ENCODE measurements around the gene SH2D6. TPM values are rescaled to one million over a fixed set of nuclear protein-coding genes. Genes with fewer than 3 reads are reported as not detected.
A peak's percentile ranks its signal among the peaks of the same experiment; 100 is the strongest.

Gene SH2D6
- polyA plus RNA-seq, 3 donors = not detected

GRCh38 chr2:85409845-85410583 lies 8.5 kb upstream of the SH2D6 start, which contains the start of gene CAPG:
Gene CAPG (minus strand): TSS chr2:85410366. CDS start chr2:85402145, 8,221 bp downstream.
- H3K4me1 Mint-ChIP-seq = peaks cover 91% of the 10 kb centered on the region
- Histone ChIP-seq H3K9me3 (replicated peaks in 1 of 2; ENCODE audit: control insufficient read depth in 1 of 2, insufficient read depth in 1 of 2, low read length in 2 of 2) (no peaks in the 10 kb centered on the region), H3K27ac (ENCODE audit: low read depth in 1 of 2, low read length in 2 of 2) (peak within 1 kb of the TSS; percentile 85 to 90), H3K4me3 (replicated peaks in 1 of 3; ENCODE audit: low read depth in 2 of 3, low read length in 3 of 3) (peak within 1 kb of the TSS; percentile 38 to 89 (median 66)), H3K4me2 (replicated peaks; ENCODE audit: extremely low read depth, low read length, poor library complexity, severe bottlenecking) (peak within 1 kb of the TSS; percentile 97), H3K79me2 (ENCODE audit: insufficient read depth, low read length) (peaks cover 72% of the 10 kb centered on the region), H3K36me3 (replicated peaks in 1 of 2; ENCODE audit: control insufficient read depth in 1 of 2, insufficient read depth in 2 of 2, low read length in 2 of 2) (no peaks in the 10 kb centered on the region), H3K27me3 (ENCODE audit: control insufficient read depth in 2 of 2, insufficient read depth in 2 of 2, low read length in 2 of 2) (no peaks in the 10 kb centered on the region), H3K4me1 (ENCODE audit: control insufficient read depth in 1 of 2, insufficient read depth in 2 of 2, low read length in 2 of 2) (peaks cover 86 to 100% of the 10 kb centered on the region in 2 donors), H2AFZ (ENCODE audit: insufficient read depth, low read depth, low read length, poor library complexity, severe bottlenecking) (peak within 1 kb of the TSS; percentile 75), H3K9ac (ENCODE audit: insufficient read depth, low read length, poor library complexity, severe bottlenecking) (peak within 1 kb of the TSS; percentile 84), H4K20me1 (ENCODE audit: insufficient read depth, low read length) (no peaks in the 10 kb centered on the region)
- no peaks in the 10 kb centered on the region for H3K9me3 Mint-ChIP-seq
- no peak for TF ChIP-seq CTCF (IDR thresholded peaks at IDR 0.05)
- peaks cover 0 to 6% (median 3%) of the 10 kb centered on the region in 3 donors for H3K27me3 Mint-ChIP-seq (ENCODE audit: low read depth in 3 of 3)
- H3K27ac Mint-ChIP-seq = peak within 1 kb of the TSS; percentile 93 to 96 (median 95)
- WGBS (ENCODE audit: insufficient coverage) = 4% methylated on average over 10 of the region's 12 CpGs
- DNase-seq = peak; percentile 75 to 80 (median 80)
- peak within 1 kb of the TSS; percentile 86 to 95 for H3K4me3 Mint-ChIP-seq
- intact Hi-C loops (cut with micrococcal nuclease) = loop anchor here (10.0 kb wide), 3 partner anchors 85 to 1155 kb away; partner anchors contain the start of genes C2orf68 (in 1 of the 2), CHMP3 (in 1 of the 2), TGOLN2 (in 1 of the 2) and USP39 (in 1 of the 2)
- peaks cover 0 to 2% of the 10 kb centered on the region in 2 donors for H3K36me3 Mint-ChIP-seq

GRCh38 chr2:85410584-85411404 lies 7.7 kb upstream of the SH2D6 start:
- no peak for TF ChIP-seq CTCF (IDR thresholded peaks at IDR 0.05)
- H3K27ac ChIP-seq (ENCODE audit: low read depth in 1 of 2, low read length in 2 of 2) = peak overlapping the region; percentile 85 to 90
- H3K36me3 ChIP-seq (replicated peaks in 1 of 2; ENCODE audit: control insufficient read depth in 1 of 2, insufficient read depth in 2 of 2, low read length in 2 of 2) = no peaks in the 10 kb centered on the region
- DNase-seq = peak in 2 of 3 donors; percentile 51 to 66
- 79% methylated on average over 9 of the region's 13 CpGs for whole genome bisulfite sequencing (ENCODE audit: insufficient coverage)
- H2AFZ ChIP-seq (ENCODE audit: insufficient read depth, low read depth, low read length, poor library complexity, severe bottlenecking) = peak overlapping the region; percentile 75
- Mint-ChIP-seq H3K4me1 (peaks cover 93% of the 10 kb centered on the region), H3K27ac (peak overlapping the region; percentile 93 to 96 (median 95)), H3K4me3 (peak overlapping the region; percentile 86 to 95), H3K36me3 (peaks cover 0 to 7% of the 10 kb centered on the region in 2 donors), H3K27me3 (ENCODE audit: low read depth in 3 of 3) (peaks cover 0 to 6% (median 3%) of the 10 kb centered on the region in 3 donors), H3K9me3 (no peaks in the 10 kb centered on the region)
- H3K27me3 ChIP-seq (ENCODE audit: control insufficient read depth in 2 of 2, insufficient read depth in 2 of 2, low read length in 2 of 2) = no peaks in the 10 kb centered on the region
- peak overlapping the region; percentile 84 for H3K9ac ChIP-seq (ENCODE audit: insufficient read depth, low read length, poor library complexity, severe bottlenecking)
- peak overlapping the region in 2 of 3 experiments; percentile 66 to 89 for H3K4me3 ChIP-seq (replicated peaks in 1 of 3; ENCODE audit: low read depth in 2 of 3, low read length in 3 of 3)
- H3K79me2 ChIP-seq (ENCODE audit: insufficient read depth, low read length) = peaks cover 67% of the 10 kb centered on the region
- H4K20me1 ChIP-seq (ENCODE audit: insufficient read depth, low read length) = no peaks in the 10 kb centered on the region
- intact Hi-C loops (cut with micrococcal nuclease) = loop anchor here in 1 of 2 donors (10.0 kb wide), 2 partner anchors 204 to 1154 kb away; partner anchors contain the start of genes C2orf68, CHMP3 and USP39
- peaks cover 83 to 100% of the 10 kb centered on the region in 2 donors for H3K4me1 ChIP-seq (ENCODE audit: control insufficient read depth in 1 of 2, insufficient read depth in 2 of 2, low read length in 2 of 2)
- peak overlapping the region; percentile 97 for H3K4me2 ChIP-seq (replicated peaks; ENCODE audit: extremely low read depth, low read length, poor library complexity, severe bottlenecking)
- no peaks in the 10 kb centered on the region for H3K9me3 ChIP-seq (replicated peaks in 1 of 2; ENCODE audit: control insufficient read depth in 1 of 2, insufficient read depth in 1 of 2, low read length in 2 of 2)

All from CD14-positive monocyte (primary cell).